ENCODE data around the gene DNPEP. TPM values are rescaled to one million over a fixed set of nuclear protein-coding genes. Genes with fewer than 3 reads are reported as not detected.

DNPEP gene
- total and polyA plus RNA-seq, 2 of the 8 experiments (the other 6 are each of a cell fraction or from before 2014, with no cell fraction given) = 59.8 to 109 TPM

DNA sequence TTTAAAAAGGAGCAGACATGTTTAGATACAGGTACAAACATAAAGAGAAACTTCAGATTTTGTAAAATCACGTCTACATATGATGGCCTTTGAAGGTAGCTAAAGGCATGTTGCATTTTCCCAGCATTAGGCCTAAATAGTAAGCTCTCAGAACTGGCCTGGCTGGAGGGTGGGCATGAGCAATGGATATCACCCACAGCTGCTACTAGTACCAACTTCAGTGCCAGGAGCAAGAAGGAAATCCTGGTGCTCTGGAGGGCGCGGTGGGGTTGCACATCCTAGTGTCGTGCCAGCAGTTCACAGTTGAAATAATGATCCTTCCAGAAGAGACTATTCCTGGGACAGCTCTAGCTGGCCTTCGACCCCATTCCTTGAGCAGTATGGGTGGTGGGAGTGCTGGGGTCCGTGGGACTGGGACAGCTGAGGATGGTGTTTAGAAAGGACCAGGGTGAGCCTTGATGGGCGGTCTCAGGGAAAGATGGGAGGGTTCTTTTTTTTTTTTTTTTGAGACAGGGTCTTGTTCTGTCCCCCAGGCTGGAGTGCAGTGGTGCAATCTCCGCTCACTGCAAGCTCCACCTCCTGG, 35.3 kb upstream of the DNPEP start (continued):
- TF ChIP-seq TAF7 (optimal IDR thresholded peaks at IDR 0.05; ENCODE audit: borderline replicate concordance, low read depth, low read length) (no peak), POLR2A (IDR thresholded peaks at IDR 0.05; ENCODE audit: control extremely low read depth in 1 of 2, low read depth in 2 of 2, low read length in 2 of 2) (no peak), KDM4A (IDR thresholded peaks at IDR 0.05; ENCODE audit: low read depth, low read length, severe bottlenecking) (no peak), CEBPB (IDR thresholded peaks at IDR 0.05; ENCODE audit: low read depth, low read length) (no peak)

Data from H1 (cell line).